SK-N-SH (cell line): Measurements from ENCODE around the gene KRTAP1-4. TPM values are rescaled to one million over a fixed set of nuclear protein-coding genes. Genes with fewer than 3 reads are reported as not detected.

Source experiments
- CTCF ChIA-PET: fragments of 300-600, 350-600 bp; formaldehyde crosslinking; extraction: SDS; loops from one replicate; lab custom pipeline; 2021; lab: Yijun Ruan, JAX
- POLR2A ChIA-PET: fragments of 350-600 bp; sonication (Branson Sonifier 250); formaldehyde crosslinking; extraction: SDS; loops from one replicate; lab custom pipeline; 2020; ENCODE audit warnings: antibody characterized with exemption, inconsistent platforms; lab: Yijun Ruan, JAX
- DNase-seq: peaks from one replicate; pipeline ENCODE4 v3.0.0; 2012
- H2AFZ ChIP-seq: fragments of 200-600 bp; sonication (generic); 2 replicates; pipeline ENCODE4 v1.8.1; 2016; ENCODE audit warnings: antibody characterized with exemption, mild to moderate bottlenecking, low read depth
- H3F3A ChIP-seq: fragments of 200-600 bp; sonication (generic); replicated peaks from 2 replicates; pipeline ENCODE3; 2016; ENCODE audit warnings: antibody characterized with exemption, mild to moderate bottlenecking; ENCODE audit not compliant: insufficient read depth
- H3K27ac ChIP-seq, 2 experiments: fragments of 200-500 bp in 1 of 2; fragments of 200-600 bp in 1 of 2; sonication (Bioruptor generic) in 1 of 2; sonication (generic), shearing (Covaris generic) in 1 of 2; 2 replicates each; pipeline versions ENCODE4 v1.5.1 to v1.6.1; 2014 to 2016; ENCODE audit warnings: low read depth in 2 of 2, inconsistent platforms in 1 of 2, low read length in 1 of 2, mild to moderate bottlenecking in 1 of 2, mixed read lengths in 1 of 2
- H3K27me3 ChIP-seq: fragments of 200-600 bp; sonication (generic), shearing (Covaris generic); 2 replicates; pipeline ENCODE4 v1.6.1; 2016; ENCODE audit warnings: mixed run types; ENCODE audit not compliant: insufficient read depth
- H3K36me3 ChIP-seq, 2 experiments: fragments of 200-500 bp in 1 of 2; fragments of 200-600 bp in 1 of 2; sonication (Bioruptor generic) in 1 of 2; sonication (generic) in 1 of 2; replicated peaks in 1 of 2; 2 replicates each; pipeline versions ENCODE3 to v1.5.1; 2014 to 2016; ENCODE audit warnings: low read length in 1 of 2, mild to moderate bottlenecking in 1 of 2; ENCODE audit not compliant: insufficient read depth in 2 of 2, control insufficient read depth in 1 of 2
- H3K4me1 ChIP-seq, 2 experiments: fragments of 200-500 bp in 1 of 2; fragments of 200-600 bp in 1 of 2; sonication (Bioruptor generic) in 1 of 2; sonication (generic), shearing (Covaris generic) in 1 of 2; 2 replicates each; pipeline versions ENCODE4 v1.5.1 to v1.6.1; 2014 to 2016; ENCODE audit warnings: low read depth in 1 of 2, low read length in 1 of 2, mixed run types in 1 of 2; ENCODE audit not compliant: insufficient read depth in 2 of 2, control insufficient read depth in 1 of 2
- H3K4me2 ChIP-seq: fragments of 200-600 bp; sonication (generic), shearing (Covaris generic); 2 replicates; pipeline ENCODE4 v1.6.1; 2017; ENCODE audit warnings: mixed run types
- H3K4me3 ChIP-seq, 2 experiments: fragments of 200-500 bp in 1 of 2; fragments of 200-600 bp in 1 of 2; sonication (Bioruptor generic) in 1 of 2; sonication (generic), shearing (Covaris generic) in 1 of 2; 2 replicates each; pipeline versions ENCODE4 v1.5.1 to v1.8.1; 2014 to 2016; ENCODE audit warnings: low read depth in 2 of 2, inconsistent platforms in 1 of 2, low read length in 1 of 2, mild to moderate bottlenecking in 1 of 2, mixed read lengths in 1 of 2, moderate library complexity in 1 of 2
- H3K79me2 ChIP-seq: fragments of 200-600 bp; sonication (generic); 2 replicates; pipeline ENCODE4 v1.8.1; 2017; ENCODE audit warnings: mild to moderate bottlenecking; ENCODE audit not compliant: insufficient read depth
- H3K9ac ChIP-seq: fragments of 200-600 bp; sonication (generic); 2 replicates; pipeline ENCODE4 v1.6.1; 2017; ENCODE audit warnings: mixed run types
- H3K9me2 ChIP-seq: fragments of 200-600 bp; sonication (generic); 2 replicates; pipeline ENCODE4 v1.6.1; 2017; ENCODE audit warnings: mixed run types
- H3K9me3 ChIP-seq: fragments of 200-600 bp; sonication (generic); 2 replicates; pipeline ENCODE4 v1.6.1; 2017; ENCODE audit warnings: mixed run types, mild to moderate bottlenecking, moderate library complexity
- H4K20me1 ChIP-seq: fragments of 200-600 bp; sonication (generic); 2 replicates; pipeline ENCODE4 v1.6.1; 2017; ENCODE audit warnings: mild to moderate bottlenecking, mixed run types; ENCODE audit not compliant: insufficient read depth
- CHD2 ChIP-seq: fragments of 150-350 bp; IDR thresholded peaks from 2 replicates; pipeline ENCODE4 v1.6.1; 2018; ENCODE audit warnings: low read length; ENCODE audit not compliant: partially characterized antibody
- ELF1 ChIP-seq: IDR thresholded peaks from 2 replicates; pipeline ENCODE4 v1.4.0; 2012
- EP300 ChIP-seq, 2 experiments: IDR thresholded peaks; 2 replicates each; pipeline versions ENCODE4 v1.4.0 to v1.6.1; 2012; ENCODE audit warnings: borderline replicate concordance in 1 of 2, low read depth in 1 of 2, low read length in 1 of 2
- EZH2phosphoT487 ChIP-seq: fragments of 200-600 bp; sonication (generic); IDR thresholded peaks from 2 replicates; pipeline ENCODE4 v1.6.1; 2017; ENCODE audit warnings: low read depth, mixed run types, mild to moderate bottlenecking, antibody characterized with exemption, moderate library complexity, borderline replicate concordance
- FOXM1 ChIP-seq: IDR thresholded peaks from 2 replicates; pipeline ENCODE4 v1.4.0; 2012; ENCODE audit warnings: low read depth, mild to moderate bottlenecking
- GATA2 ChIP-seq: sonication (generic); formaldehyde crosslinking; IDR thresholded peaks from 2 replicates; pipeline ENCODE4 v1.5.0; 2020; ENCODE audit warnings: mild to moderate bottlenecking, missing genetic modification reagents
- IRF3 ChIP-seq: fragments of 150-350 bp; IDR thresholded peaks from 2 replicates; pipeline ENCODE4 v1.6.1; 2016; ENCODE audit warnings: mild to moderate bottlenecking, low read depth, low read length
- JUND ChIP-seq: IDR thresholded peaks from 2 replicates; pipeline ENCODE4 v1.4.0; 2012
- MEF2A ChIP-seq: IDR thresholded peaks from 2 replicates; pipeline ENCODE4 v1.4.0; 2012; ENCODE audit warnings: low read depth, borderline replicate concordance
- MXI1 ChIP-seq: IDR thresholded peaks from 2 replicates; pipeline ENCODE4 v1.6.1; 2012; ENCODE audit warnings: mild to moderate bottlenecking, low read depth, low read length, improper control_type of control experiment
- NRF1 ChIP-seq: IDR thresholded peaks from 2 replicates; pipeline ENCODE4 v1.6.1; 2012; ENCODE audit warnings: low read depth, mild to moderate bottlenecking, low read length
- POLR2AphosphoS5 ChIP-seq: IDR thresholded peaks from 2 replicates; pipeline ENCODE4 v1.6.1; 2012; ENCODE audit warnings: low read depth, low read length
- RFX5 ChIP-seq: IDR thresholded peaks from 2 replicates; pipeline ENCODE4 v1.6.1; 2012; ENCODE audit warnings: mild to moderate bottlenecking, improper control_type of control experiment, low read length
- RXRA ChIP-seq: IDR thresholded peaks from 2 replicates; pipeline ENCODE4 v1.4.0; 2012; ENCODE audit warnings: low read depth, mild to moderate bottlenecking, borderline replicate concordance
- SIN3A ChIP-seq: IDR thresholded peaks from 2 replicates; pipeline ENCODE4 v1.6.1; 2012; ENCODE audit warnings: low read depth, mild to moderate bottlenecking, low read length, moderate library complexity, borderline replicate concordance
- TCF12 ChIP-seq: IDR thresholded peaks from 2 replicates; pipeline ENCODE4 v1.4.0; 2012
- TEAD4 ChIP-seq: IDR thresholded peaks from 2 replicates; pipeline ENCODE4 v1.4.0; 2012; ENCODE audit warnings: mild to moderate bottlenecking, borderline replicate concordance; ENCODE audit not compliant: insufficient read depth
- USF2 ChIP-seq: fragments of 150-350 bp; IDR thresholded peaks from 2 replicates; pipeline ENCODE4 v1.6.1; 2017; ENCODE audit warnings: antibody characterized with exemption, low read length, low read depth, borderline replicate concordance
- YY1 ChIP-seq: IDR thresholded peaks from 2 replicates; pipeline ENCODE4 v1.4.0; 2012; ENCODE audit warnings: low read depth, mild to moderate bottlenecking
- polyA plus RNA-seq, 3 experiments: library from polyadenylated mRNA; depleted of rRNA; stranded (reverse); fragments of >200 nt; gene quantifications; 2 replicates each; pipeline ENCODE4 v1.2.3, GENCODE V29; 2012
- TF ChIP-seq, protein P1 (sequence below): IDR thresholded peaks from 2 replicates; pipeline ENCODE4 v1.4.0; 2012; ENCODE audit warnings: low read depth
- TF ChIP-seq, protein P2 (sequence below): IDR thresholded peaks from 2 replicates; pipeline ENCODE4 v1.4.0; 2012; ENCODE audit warnings: low read depth, borderline replicate concordance

The KRTAP1-4 gene
- polyA plus RNA-seq, 1 of the 3 experiments (the other 2 are of a cell fraction): not detected

DNA sequence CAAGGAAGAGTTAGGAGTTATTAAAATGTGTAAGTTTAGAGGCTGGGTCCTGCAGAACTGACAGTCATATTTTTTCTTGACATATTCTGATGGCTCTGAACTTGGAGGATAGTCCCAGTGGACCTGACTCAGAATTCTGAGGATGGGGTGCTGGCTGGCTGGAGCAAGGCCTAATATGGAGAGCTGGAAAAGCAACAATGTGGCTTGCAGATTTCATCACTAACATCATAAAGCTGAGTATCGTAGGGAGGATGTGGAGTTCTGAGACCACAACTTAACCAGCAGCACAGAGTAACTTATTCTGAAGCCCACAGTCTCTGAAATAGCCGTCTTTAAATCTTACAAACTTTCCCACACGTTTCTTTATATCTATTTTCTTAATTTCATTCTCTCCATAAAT is 5.3 kb downstream of the KRTAP1-4 start (continued):
- TF ChIP-seq GATA2: no peak
- TF ChIP-seq, protein P1, sequence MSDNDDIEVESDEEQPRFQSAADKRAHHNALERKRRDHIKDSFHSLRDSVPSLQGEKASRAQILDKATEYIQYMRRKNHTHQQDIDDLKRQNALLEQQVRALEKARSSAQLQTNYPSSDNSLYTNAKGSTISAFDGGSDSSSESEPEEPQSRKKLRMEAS: no peak
- TF ChIP-seq, protein P2, sequence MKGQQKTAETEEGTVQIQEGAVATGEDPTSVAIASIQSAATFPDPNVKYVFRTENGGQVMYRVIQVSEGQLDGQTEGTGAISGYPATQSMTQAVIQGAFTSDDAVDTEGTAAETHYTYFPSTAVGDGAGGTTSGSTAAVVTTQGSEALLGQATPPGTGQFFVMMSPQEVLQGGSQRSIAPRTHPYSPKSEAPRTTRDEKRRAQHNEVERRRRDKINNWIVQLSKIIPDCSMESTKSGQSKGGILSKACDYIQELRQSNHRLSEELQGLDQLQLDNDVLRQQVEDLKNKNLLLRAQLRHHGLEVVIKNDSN: no peak
- TF ChIP-seq TCF12: no peak
- TF ChIP-seq TEAD4: no peak
- no peak for TF ChIP-seq MXI1
- TF ChIP-seq, all 33 proteins: peak for 0

DNA sequence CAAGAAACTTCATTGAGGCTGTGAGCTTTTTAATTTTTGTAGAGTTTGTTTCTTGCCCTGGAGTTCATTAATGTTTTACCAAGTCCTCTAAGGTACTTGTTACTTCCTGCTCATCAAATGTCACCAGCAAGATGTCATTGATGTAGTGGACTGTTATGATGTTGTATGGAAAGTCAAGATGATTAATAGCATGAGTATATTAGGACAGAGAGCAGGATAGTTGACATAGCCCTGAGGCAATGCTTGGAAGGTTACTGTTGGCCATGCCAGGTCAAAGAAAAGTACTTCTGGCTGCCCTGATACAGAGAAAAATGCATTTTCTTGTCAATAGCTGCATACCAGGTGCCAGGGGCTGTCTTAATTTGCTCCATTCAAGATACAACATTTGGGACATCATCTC is 9.7 kb downstream of the KRTAP1-4 start:
- DNase-seq: no peak
- Histone ChIP-seq H3K27ac (no peak overlapping the region), H3F3A (no peaks in the 10 kb centered on the region), H4K20me1 (no peaks in the 10 kb centered on the region), H3K9me3 (no peaks in the 10 kb centered on the region)
- ChIA-PET POLR2A (no interaction called here), CTCF (no interaction called here)
- TF ChIP-seq MXI1 (no peak), EP300 (IDR thresholded peaks at IDR 0.05; ENCODE audit: borderline replicate concordance in 1 of 2, low read depth in 1 of 2, low read length in 1 of 2) (no peak), IRF3 (no peak), FOXM1 (no peak), NRF1 (no peak), ELF1 (no peak), MEF2A (no peak), YY1 (no peak), TCF12 (no peak), POLR2AphosphoS5 (no peak), USF2 (no peak), RFX5 (no peak), CHD2 (no peak), EZH2phosphoT487 (no peak), SIN3A (no peak), RXRA (no peak), JUND (no peak)
- TF ChIP-seq, all 33 proteins: peak for 0
- Histone ChIP-seq H3K79me2 (no peaks in the 10 kb centered on the region), H3K4me2 (no peak overlapping the region), H3K9ac (no peak overlapping the region), H3K4me3 (no peak overlapping the region), H3K36me3 (no peaks in the 10 kb centered on the region), H3K9me2 (no peaks in the 10 kb centered on the region), H3K4me1 (no peaks in the 10 kb centered on the region), H3K27me3 (peaks cover 30% of the 10 kb centered on the region; the same call in 1 of the 2 replicates), H2AFZ (no peak overlapping the region)
